ENCODE measurements around the gene HNF4A.
A peak's percentile ranks its signal among the peaks of the same experiment; 100 is the strongest.
"Not testable (repeated sequence)": the region's sequence is repeated elsewhere in the genome, so short reads cannot be mapped to it uniquely, and the experiment has no call there.

The HNF4A gene

DNA sequence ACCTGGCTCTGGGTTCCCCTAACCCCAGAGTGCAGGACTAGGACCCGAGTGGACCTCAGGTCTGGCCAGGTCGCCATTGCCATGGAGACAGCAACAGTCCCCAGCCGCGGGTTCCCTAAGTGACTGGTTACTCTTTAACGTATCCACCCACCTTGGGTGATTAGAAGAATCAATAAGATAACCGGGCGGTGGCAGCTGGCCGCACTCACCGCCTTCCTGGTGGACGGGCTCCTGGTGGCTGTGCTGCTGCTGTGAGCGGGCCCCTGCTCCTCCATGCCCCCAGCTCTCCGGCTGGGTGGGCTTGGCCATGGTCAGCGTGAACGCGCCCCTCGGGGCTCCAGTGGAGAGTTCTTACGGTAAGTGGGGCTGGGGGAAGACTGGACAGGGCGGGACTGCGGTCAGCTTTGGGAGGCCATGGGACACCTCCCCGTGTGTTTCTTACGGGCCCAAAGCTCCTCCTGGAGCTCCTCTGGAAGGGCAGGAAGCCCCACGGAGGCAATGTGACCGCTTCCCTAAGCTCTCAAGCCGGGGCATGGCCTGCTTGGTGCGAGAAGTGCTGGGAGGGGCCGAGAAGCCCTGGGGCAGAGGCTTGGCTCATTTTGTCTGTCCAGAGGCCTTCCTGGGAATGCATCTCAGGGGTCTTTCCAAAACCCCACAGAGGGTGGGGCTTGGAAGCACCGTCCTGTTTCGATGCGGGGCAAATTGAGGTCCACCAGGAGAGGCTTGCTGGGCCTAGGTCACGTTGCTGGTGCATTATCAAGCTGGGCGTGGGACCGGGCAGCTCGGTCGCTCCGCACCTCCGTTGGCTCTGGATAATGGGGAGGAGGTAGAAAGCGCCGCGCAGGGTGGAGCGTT lies at the start of gene HNF4A:
TSS of gene HNF4A (plus strand) at position 202 of the 855 bp plus-strand sequence. CDS start at position 308, 106 bp downstream.
- DNase-seq (ENCODE audit: low spot score), result no peak
- H3K4me1 Mint-ChIP-seq (ENCODE audit: low read depth), result no peaks in the 10 kb centered on the region
- no peak within 1 kb of the TSS for H3K4me3 Mint-ChIP-seq
- H3K36me3 Mint-ChIP-seq (ENCODE audit: low read depth), result no peaks in the 10 kb centered on the region
- no peak within 1 kb of the TSS for H3K27ac Mint-ChIP-seq
- no peaks in the 10 kb centered on the region for H3K9me3 Mint-ChIP-seq
- peaks cover 4% of the 10 kb centered on the region for H3K27me3 Mint-ChIP-seq (ENCODE audit: low read depth)

DNA sequence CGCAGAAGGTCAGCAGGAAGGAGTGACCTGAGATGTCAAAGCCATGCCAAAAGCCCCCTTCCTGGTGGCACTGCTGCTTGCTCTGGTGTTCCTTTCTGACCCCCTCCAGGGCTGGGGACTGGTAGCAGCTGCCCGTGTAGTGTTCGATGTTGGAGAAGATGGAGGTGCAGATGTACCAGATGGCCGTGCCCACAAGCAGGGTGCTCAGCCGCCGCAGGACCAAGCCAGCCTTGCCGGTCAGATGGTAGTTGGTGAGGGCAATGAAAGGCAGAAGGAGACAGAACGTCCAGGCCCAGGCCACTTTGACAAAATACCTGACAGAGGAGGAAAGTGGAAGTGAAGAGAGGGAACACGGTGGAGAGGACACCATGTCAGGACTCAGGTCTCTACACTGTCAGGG lies 48.6 kb upstream of the HNF4A start:
- Mint-ChIP-seq H3K36me3 (ENCODE audit: low read depth) (no peaks in the 10 kb centered on the region), H3K27ac (no peak overlapping the region), H3K4me3 (no peak overlapping the region), H3K9me3 (no peaks in the 10 kb centered on the region), H3K27me3 (ENCODE audit: low read depth) (peaks cover 3% of the 10 kb centered on the region), H3K4me1 (ENCODE audit: low read depth) (peaks cover 16% of the 10 kb centered on the region)
- no peak for DNase-seq (ENCODE audit: low spot score)

DNA sequence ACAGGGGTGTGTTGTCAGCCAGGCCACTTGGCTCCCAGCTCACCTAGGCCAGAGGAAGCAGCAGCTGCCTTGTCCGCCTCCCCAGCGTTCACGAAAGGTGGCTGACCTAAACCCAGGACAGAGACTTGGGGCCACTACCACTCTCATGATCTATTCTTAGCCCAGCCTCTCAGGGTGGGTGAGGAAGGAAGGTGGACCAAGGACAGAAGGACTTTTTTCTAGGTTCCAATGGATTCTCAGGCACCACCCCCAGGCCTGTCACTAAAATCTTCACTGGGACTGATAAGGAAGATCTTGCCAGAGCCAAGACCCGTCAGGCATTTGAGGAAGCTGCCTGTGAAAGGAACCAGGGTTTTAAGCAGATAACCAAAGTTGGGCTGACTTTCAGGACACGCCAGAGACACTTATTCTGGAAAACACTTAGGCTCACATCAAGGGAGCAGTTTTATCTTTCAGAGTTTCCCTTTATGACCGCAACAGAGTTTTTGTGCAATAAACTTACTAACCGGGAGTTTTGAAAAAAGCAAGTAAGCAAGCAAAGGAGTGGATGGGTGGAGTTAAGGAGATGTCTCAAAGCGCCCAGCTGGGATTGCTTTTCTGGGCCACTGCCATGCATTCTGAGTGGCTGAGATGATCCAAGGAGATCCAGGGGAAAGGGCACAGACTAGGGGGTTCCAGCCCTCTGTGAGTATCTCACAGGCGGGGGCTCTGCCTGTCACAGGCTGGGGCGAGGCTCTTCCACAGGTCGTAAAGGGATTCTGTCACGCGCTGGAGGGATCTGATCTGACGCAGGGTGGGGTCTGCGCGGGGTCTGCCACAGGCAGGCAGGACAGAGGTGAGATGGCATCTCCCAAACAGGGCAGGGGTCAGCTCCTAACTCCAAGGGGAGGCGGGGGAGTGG lies 45.5 kb upstream of the HNF4A start:
- peak overlapping the region; percentile 89 for H3K27ac Mint-ChIP-seq
- H3K27me3 Mint-ChIP-seq (ENCODE audit: low read depth), result peaks cover 3% of the 10 kb centered on the region
- peaks cover 16% of the 10 kb centered on the region for H3K4me1 Mint-ChIP-seq (ENCODE audit: low read depth)
- DNase-seq (ENCODE audit: low spot score), result peak; percentile 6
- H3K36me3 Mint-ChIP-seq (ENCODE audit: low read depth), result no peaks in the 10 kb centered on the region
- H3K9me3 Mint-ChIP-seq, result no peaks in the 10 kb centered on the region
- peak overlapping the region; percentile 91 for H3K4me3 Mint-ChIP-seq

DNA sequence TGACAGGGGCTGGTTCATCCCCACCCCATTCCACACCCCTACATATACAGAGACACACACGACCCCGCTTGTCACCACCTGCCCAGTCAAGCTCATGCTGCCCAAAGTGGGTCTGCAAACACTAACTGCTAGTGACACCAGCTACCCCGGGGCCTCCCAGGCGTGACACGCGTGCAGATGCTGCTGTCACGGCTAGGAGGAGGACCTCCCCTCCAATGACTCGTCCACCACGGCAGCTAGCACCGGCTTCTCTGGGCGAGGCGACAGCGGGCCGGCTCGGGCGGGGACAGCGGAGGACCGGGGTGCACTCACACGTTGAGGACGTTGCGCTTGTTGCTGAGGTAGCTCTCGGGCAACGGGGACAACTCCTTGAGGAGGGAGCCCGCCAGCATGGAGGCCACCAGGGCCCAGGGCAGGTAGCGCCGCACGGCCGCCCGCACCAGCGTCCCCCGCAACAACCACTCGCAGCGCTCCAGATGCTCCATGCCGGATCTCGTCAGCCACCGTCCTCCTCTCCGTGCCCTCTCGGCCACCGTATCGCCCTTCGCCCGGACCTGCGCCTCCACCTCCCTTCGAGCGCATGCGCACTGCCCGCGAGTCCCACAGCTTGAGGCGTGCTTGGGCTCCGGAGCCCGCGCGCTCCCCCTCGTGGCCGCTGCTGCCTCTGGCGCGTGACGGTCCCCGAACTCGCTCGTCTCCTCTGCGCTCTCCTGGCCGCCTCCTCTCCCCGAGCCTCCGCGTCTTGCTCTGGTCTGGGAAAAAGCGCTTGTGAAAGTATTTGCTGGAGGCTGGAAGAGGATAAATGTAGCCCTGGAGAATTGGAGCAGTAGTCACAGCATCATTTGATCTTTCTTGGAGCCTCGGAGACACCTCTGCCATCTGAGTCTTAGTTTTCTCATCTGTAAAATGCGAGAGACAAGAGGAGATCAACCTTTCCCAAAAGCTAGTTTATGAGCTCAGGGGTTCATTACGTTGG lies 44.5 kb upstream of the HNF4A start, which contains the start of gene FITM2:
TSS of gene FITM2 (minus strand) at position 539 of the 976 bp plus-strand sequence. CDS start at position 485, 54 bp downstream.
- Mint-ChIP-seq H3K27me3 (ENCODE audit: low read depth) (peaks cover 3% of the 10 kb centered on the region), H3K4me1 (ENCODE audit: low read depth) (peaks cover 16% of the 10 kb centered on the region), H3K27ac (peak within 1 kb of the TSS; percentile 89), H3K36me3 (ENCODE audit: low read depth) (no peaks in the 10 kb centered on the region), H3K9me3 (no peaks in the 10 kb centered on the region), H3K4me3 (peak within 1 kb of the TSS; percentile 91)
- peak; percentile 98 for DNase-seq (ENCODE audit: low spot score)

- Mint-ChIP-seq H3K4me3 (no peak overlapping the region), H3K9me3 (no peaks in the 10 kb centered on the region), H3K27ac (no peak overlapping the region), H3K4me1 (ENCODE audit: low read depth) (peaks cover 11% of the 10 kb centered on the region), H3K36me3 (ENCODE audit: low read depth) (no peaks in the 10 kb centered on the region), H3K27me3 (ENCODE audit: low read depth) (peaks cover 11% of the 10 kb centered on the region)
- DNase-seq (ENCODE audit: low spot score), result no peak
Observed at GRCh38 chr20:44314870-44315269, 40.6 kb upstream of the HNF4A start.

DNA sequence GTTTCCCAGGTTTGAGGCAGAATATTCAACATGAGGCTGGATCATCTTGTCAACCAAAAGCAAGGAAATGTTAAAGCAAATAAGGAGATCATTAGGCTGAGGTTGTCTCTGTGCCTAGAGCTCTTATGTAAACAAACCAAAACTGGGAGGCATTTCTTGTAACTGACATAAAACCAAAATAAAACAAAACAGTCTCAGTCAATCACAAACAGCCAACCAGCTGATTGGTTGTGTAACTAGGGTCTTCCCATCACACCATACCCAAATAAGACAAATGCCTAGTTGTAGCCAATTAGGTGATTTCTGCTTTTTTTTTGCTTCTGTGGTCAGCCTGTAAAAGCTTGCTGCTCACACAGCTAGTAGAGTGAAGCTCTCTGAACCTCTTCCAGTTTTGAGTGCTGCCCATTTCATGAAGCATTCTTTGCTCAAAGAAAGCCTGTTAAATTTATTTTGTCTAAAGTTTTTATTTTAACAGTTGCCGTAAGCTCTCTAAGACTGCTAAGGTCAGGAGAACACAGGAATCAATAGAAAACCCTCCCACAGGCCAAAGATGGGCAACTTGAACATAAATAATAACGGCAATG lies 35.6 kb upstream of the HNF4A start:
- DNase-seq (ENCODE audit: low spot score), result no peak
- Mint-ChIP-seq H3K27me3 (ENCODE audit: low read depth) (peaks cover 7% of the 10 kb centered on the region), H3K36me3 (ENCODE audit: low read depth) (no peaks in the 10 kb centered on the region), H3K9me3 (no peaks in the 10 kb centered on the region), H3K4me1 (ENCODE audit: low read depth) (no peaks in the 10 kb centered on the region), H3K27ac (no peak overlapping the region), H3K4me3 (no peak overlapping the region)

GRCh38 chr20:44324343-44324742 lies 31.2 kb upstream of the HNF4A start:
- no peaks in the 10 kb centered on the region for H3K4me1 Mint-ChIP-seq (ENCODE audit: low read depth)
- no peak overlapping the region for H3K27ac Mint-ChIP-seq
- no peak overlapping the region for H3K4me3 Mint-ChIP-seq
- no peaks in the 10 kb centered on the region for H3K36me3 Mint-ChIP-seq (ENCODE audit: low read depth)
- H3K27me3 Mint-ChIP-seq (ENCODE audit: low read depth), result peaks cover 7% of the 10 kb centered on the region
- no peaks in the 10 kb centered on the region for H3K9me3 Mint-ChIP-seq
- no peak for DNase-seq (ENCODE audit: low spot score)

DNA sequence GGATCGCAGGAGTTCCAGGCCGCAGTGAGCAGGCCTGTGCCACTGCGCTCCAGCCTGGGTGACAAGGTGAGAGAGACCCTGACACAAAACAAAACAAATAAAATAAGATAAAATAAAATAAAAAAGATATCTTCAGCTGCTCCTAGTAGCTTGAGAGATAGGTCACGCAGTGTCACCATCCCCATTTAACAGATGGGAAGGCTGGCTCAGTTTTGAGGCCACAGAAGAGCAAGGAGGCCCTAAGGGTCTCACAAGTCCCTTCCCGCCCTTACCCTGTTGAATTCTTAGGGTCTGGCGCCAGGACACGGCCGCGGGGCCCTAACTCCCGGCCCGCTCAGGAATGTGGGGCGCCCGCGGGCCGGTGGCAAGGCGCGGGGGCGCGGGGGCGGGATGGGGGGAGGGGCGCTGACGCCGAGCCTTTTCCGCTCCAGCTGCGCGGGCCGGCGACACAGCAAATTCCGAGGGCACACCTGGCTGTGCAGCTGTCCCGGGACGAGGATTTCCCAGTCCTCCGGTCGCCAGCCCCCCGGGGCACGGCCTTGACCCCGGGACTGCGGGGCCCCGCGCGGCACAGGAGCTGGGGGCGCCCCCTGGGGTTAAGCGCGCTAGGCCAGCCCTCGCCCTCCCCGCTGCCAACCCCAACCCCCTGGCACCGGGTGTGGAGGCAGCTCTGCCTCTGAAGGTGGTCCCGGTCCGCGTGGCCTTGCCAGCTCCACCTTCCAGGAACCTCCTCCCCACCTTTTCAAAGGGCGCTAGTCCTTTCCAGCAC lies 28.9 kb upstream of the HNF4A start:
- H3K4me3 Mint-ChIP-seq, result peak overlapping the region; percentile 34
- DNase-seq (ENCODE audit: low spot score), result no peak

GRCh38 chr20:44327748-44328147 lies 27.8 kb upstream of the HNF4A start:
- not testable (repeated sequence) for H3K9me3 Mint-ChIP-seq; H3K36me3 Mint-ChIP-seq (ENCODE audit: low read depth); H3K4me3 Mint-ChIP-seq; H3K27ac Mint-ChIP-seq; DNase-seq (ENCODE audit: low spot score); H3K4me1 Mint-ChIP-seq (ENCODE audit: low read depth); H3K27me3 Mint-ChIP-seq (ENCODE audit: low read depth)

More for the DNA sequence above, 28.9 kb upstream of the HNF4A start:
- Mint-ChIP-seq H3K9me3 (no peaks in the 10 kb centered on the region), H3K27me3 (ENCODE audit: low read depth) (peaks cover 7% of the 10 kb centered on the region), H3K36me3 (ENCODE audit: low read depth) (no peaks in the 10 kb centered on the region), H3K27ac (no peak overlapping the region), H3K4me1 (ENCODE audit: low read depth) (no peaks in the 10 kb centered on the region)

DNA sequence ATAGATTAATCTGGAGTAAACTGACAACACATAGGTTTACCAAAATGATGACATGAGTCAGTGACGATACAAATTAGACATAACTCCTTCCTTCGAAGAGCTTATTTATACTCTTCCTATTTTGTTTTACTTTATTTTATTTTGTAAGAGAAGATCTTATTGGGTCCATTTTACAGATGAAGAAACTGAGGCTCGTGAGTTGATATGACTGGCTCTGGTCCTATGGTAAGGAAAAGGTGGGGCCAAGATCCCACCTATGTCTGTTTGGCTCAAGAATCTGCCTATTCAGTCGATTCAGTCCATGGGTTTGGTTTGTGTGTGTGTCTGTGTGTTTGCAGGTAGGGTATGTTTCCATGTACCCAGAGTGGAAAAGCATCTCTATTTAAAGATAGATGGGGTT lies 27.1 kb upstream of the HNF4A start:
- Mint-ChIP-seq H3K36me3 (ENCODE audit: low read depth) (no peaks in the 10 kb centered on the region), H3K27ac (no peak overlapping the region), H3K4me3 (no peak overlapping the region), H3K4me1 (ENCODE audit: low read depth) (no peaks in the 10 kb centered on the region), H3K27me3 (ENCODE audit: low read depth) (peaks cover 7% of the 10 kb centered on the region), H3K9me3 (no peaks in the 10 kb centered on the region)
- DNase-seq (ENCODE audit: low spot score), result no peak

DNA sequence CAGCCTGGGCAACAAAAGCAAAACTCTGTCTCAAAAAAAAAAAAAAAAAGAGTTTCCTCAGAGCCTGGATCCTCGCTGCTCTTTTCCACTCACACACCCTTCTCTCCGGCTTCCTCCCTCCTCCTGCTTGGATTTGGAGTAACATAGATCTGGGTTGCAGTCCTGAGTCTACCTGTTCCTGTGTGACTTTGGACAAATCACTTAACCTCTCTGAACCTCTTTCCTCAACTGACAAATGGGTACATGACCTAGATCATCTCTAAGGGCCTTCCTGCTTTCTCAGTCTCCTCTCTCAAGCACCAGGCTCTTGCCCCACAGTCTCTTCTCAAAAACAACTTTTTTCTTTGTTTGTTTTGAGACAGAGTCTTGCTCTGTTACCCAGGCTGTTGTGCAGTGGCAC lies 24.3 kb upstream of the HNF4A start:
- no peaks in the 10 kb centered on the region for H3K36me3 Mint-ChIP-seq (ENCODE audit: low read depth)
- no peaks in the 10 kb centered on the region for H3K4me1 Mint-ChIP-seq (ENCODE audit: low read depth)
- H3K27me3 Mint-ChIP-seq (ENCODE audit: low read depth), result peaks cover 10% of the 10 kb centered on the region
- no peak overlapping the region for H3K27ac Mint-ChIP-seq
- no peak for DNase-seq (ENCODE audit: low spot score)
- H3K4me3 Mint-ChIP-seq, result no peak overlapping the region
- H3K9me3 Mint-ChIP-seq, result no peaks in the 10 kb centered on the region

GRCh38 chr20:44334306-44334705 lies 21.2 kb upstream of the HNF4A start:
- DNase-seq (ENCODE audit: low spot score), result no peak

More at GRCh38 chr20:44334306-44334705, 21.2 kb upstream of the HNF4A start:
- no peaks in the 10 kb centered on the region for H3K4me1 Mint-ChIP-seq (ENCODE audit: low read depth)
- no peaks in the 10 kb centered on the region for H3K9me3 Mint-ChIP-seq
- H3K36me3 Mint-ChIP-seq (ENCODE audit: low read depth), result no peaks in the 10 kb centered on the region
- H3K27ac Mint-ChIP-seq, result no peak overlapping the region
- H3K4me3 Mint-ChIP-seq, result no peak overlapping the region
- H3K27me3 Mint-ChIP-seq (ENCODE audit: low read depth), result peaks cover 3% of the 10 kb centered on the region
